HG03575 (cell line): ENCODE measurements around the gene PLA2G2C.

ENCODE experiments used
- ATAC-seq: cut with Tn5 transposase; IDR thresholded peaks from one replicate; pipeline ENCODE4 v1.9.1; 2021; ENCODE audit not compliant: unreplicated experiment, insufficient number of reproducible peaks, low FRiP score; ENCODE audit errors: extremely low read depth

The PLA2G2C gene

DNA sequence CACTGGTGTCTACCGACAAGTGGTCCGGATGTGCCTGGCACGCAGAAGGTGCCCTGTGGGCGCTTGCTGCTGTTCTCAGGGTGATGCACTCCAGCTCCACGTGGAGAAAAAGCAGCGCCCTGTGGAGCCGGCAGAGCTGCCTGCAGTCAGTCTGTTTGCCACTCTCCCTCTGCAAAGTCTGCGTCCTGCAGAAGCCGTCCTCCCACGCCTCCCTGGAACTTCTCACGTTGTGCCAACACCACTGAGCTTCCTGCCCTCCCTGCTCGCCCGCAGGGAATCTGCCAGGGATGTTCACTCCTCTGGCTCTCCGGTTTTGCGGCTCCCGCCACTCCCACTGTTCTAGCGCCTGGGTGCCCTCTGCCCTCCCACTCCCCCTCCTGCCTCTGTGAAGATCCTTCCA is 20.3 kb downstream of the PLA2G2C start:
- ATAC-seq, result no peak

DNA sequence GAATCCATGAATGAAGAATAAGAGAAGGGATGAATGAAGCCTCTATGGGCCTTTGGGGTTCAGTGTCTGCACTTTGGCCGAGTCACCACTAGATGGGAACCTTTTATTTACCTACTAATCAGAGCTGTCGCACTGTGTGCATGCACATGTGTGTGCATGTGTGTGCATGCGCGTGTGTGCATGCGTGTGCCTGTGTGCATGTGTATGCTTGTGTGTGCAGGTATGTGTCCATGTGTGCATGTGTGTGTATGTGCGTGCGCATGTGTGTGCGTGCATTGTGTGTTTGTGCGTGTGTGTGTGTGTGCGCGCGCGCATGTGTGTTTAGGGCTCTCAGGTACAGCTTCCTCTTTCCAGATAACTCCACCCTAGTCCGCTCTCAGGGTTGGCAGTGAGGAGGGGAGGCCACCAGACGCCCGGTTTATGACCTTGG is 20.8 kb downstream of the PLA2G2C start:
- ATAC-seq, result no peak

DNA sequence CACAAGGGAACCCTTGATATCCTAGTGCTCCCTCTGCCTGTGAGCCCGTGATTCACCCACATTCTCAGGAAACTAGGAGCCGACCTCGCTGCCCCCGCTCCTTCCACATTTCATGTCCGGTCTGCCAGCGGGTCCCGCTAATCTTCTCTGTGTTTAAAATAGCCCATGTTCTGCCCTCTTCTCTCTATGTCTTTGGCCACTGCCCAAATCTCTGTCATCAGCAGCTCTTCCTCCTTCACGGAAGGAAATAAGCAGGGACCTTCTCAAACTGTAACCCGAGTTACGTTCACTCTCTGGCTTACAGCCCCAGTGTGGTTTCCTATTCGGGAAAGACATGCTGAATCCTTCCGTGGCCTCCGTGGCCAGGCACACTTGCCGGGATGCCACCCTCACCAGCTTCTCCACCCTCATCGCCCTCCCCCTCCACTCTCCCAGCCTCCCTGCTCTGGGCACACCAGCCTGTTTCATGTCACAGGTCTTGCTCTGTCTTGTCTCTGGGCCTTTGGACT is 21.6 kb downstream of the PLA2G2C start:
- no peak for ATAC-seq

DNA sequence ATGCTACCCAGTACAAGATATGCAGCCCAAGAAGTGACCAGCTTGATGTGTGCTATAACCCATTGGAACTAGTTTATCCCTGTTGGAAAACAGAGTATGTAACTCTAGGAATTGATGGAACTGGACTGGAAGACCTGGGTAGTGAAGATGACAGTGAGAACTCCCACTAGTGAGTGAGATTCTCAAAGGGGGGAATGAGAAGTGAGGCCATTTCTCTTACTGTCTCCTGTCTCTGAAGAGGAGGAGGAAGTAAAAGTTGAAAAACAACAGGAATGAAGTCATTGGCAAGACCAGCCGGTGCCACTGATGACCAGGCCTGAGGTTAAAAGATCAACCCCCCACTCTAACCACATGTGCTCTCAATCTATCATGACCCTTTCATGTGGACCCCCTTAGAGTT is 26.3 kb downstream of the PLA2G2C start:
- ATAC-seq, result no peak

DNA sequence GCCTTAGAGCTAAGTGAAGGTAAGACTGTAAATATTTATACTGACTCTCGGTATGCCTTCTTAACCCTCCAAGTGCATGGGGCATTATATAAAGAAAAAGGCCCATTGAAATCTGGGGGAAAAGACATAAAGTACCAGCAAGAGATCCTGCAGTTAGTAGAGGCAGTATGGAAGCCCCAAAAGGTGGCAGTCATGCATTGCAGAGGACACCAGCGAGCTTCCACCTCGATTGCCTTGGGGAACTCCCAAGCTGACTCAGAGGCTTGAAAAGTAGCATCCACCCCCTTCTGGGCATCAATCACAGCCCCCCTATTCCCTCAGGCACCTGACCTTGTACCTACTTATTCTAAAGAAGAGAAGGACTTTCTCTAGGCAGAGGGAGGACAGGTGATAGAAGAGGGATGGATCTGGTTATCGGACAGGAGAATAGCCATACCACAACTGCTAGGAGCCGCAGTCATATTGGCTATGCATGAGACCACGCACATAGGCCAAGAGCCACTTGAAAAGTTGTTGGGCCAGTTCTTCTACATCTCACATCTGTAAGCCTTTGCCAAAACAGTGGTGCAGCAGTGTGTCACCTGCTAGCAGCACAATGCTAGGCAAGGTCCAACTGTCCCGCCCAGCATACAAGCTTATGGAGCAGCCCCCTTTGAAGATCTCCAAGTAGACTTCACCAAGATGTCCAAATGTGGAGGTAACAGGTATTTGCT is 27.8 kb downstream of the PLA2G2C start:
- no peak for ATAC-seq

DNA sequence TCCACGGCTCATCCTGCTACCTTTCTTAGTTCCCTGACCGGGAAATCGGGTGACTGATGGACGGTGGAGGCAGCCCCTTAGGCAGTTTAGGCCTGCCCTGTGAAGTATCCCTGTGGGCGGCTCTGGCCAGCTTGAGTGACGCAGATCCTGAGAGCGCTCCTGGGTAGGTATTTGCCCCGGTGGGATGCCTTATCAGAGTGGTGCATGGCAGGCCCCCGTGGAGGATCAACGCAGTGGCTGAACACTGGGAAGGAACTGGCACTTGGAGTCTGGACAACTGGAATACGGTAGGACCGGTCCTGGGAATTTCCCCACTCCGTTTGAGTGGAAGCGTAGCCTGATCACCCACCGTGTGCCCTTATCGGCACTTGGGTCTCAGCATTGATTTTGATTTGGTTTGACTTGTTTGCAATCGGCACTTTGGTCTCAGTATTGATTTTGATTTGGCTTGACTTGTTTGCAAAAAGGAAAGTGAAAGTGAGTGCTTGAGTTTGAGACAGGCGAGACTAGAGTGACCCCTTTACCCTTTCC is 32.0 kb downstream of the PLA2G2C start:
- no peak for ATAC-seq

DNA sequence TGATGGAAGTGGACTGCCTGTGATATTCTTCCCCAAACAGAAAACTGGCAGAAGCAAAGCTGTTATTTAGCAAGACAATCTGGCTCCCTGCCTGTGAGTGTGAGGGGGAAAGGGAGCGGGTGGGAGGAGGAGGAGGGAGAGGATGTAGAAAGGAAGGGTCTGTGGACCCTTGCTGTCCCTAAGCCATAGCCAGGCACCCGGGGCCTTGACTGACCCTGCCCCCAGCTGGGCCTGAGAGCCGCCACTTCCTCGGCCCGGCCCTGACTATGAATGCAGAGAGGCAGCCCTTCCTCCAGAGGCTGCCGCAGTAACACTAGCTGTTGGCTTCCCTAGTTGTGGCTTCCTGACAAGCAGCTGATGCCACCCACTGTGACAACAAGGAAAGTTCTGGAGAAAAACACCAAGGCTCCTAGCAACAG is 33.3 kb downstream of the PLA2G2C start:
- no peak for ATAC-seq

DNA sequence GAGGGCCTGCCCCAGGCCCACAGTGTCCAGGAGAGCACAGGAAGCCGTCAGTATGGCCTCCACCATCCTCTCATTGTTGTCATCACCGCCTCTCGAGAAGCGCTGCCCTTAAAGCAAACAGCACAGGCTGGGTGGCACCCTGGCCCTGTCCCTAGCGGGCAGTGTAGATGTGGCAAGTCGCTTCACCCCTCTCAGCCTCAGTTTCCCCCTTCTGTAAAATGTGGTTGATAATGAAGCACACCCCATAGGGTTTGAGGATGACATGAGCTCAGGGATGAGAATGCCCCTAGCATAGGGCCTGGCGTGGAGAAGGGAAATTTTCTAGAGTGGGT is 33.8 kb downstream of the PLA2G2C start:
- no peak for ATAC-seq

DNA sequence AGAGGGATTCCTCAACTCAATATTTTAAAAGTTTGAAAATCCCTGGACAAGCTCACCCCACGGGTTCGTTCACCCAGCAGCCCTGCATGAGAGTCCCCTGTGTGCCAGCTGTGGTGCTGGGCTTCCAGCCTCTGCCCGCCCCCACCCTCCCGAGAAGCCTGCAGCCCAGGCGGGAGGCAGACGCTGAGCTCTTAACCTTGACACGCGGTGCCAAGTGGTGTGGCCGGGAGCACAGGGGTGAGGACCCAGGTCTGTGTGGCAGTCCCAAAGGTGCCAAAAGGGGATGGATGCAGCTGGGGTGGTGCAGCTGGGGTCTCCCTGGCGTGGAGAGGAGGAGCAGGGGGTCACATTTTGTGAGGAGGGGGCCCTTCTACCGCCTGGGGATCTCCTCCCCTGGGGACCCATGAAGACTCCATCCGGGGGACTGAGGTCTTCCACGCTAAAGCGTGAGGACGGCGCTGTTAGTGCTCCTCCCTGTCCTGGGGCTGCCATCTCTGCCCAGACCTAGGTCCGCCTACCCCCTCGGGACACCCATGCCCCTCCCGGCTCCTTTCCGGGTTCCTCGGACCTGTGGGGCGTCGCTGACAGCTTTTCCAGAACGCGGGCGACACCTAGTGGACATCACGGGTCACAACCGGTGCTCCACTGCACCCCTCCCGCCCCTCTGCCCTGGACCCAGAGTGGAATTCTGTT is 34.3 kb downstream of the PLA2G2C start:
- no peak for ATAC-seq

DNA sequence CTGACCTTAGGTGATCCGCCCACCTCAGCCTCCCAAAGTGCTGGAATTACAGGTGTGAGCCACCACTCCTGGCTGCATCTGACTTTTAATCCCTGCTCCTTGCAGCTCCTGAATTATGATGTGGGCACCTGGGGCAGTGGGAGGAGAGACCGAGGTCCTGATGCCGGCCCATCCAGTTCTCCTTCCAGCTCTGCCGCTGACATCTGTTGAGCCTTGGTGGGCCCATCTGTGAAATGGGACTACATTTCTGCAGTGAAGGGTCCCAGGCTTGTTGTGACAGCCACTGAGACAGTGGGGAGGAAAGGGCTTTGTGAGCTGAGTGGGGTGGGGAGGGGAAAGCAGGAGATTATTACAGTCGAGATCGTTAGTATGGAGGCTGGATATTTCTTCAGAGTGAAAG is 35.3 kb downstream of the PLA2G2C start:
- ATAC-seq, result no peak

DNA sequence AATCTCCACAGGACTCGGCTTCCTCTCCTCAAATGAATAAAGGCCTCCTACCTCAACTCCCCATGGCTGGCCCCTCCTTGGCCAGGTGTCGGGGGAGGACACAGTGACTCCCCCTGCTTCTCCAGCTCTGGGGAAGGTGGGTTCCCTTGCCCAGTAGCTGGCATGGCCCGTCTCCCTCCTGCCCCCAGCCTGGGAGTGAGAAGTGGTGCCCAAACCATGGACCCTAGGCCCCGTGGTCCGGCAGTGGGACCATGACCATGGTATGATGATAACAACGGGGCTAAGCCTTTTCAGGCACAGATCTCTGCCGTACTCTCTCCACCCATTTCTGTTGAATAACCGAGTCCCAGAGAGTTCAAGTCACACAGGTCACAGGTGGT is 36.0 kb downstream of the PLA2G2C start:
- ATAC-seq, result no peak

DNA sequence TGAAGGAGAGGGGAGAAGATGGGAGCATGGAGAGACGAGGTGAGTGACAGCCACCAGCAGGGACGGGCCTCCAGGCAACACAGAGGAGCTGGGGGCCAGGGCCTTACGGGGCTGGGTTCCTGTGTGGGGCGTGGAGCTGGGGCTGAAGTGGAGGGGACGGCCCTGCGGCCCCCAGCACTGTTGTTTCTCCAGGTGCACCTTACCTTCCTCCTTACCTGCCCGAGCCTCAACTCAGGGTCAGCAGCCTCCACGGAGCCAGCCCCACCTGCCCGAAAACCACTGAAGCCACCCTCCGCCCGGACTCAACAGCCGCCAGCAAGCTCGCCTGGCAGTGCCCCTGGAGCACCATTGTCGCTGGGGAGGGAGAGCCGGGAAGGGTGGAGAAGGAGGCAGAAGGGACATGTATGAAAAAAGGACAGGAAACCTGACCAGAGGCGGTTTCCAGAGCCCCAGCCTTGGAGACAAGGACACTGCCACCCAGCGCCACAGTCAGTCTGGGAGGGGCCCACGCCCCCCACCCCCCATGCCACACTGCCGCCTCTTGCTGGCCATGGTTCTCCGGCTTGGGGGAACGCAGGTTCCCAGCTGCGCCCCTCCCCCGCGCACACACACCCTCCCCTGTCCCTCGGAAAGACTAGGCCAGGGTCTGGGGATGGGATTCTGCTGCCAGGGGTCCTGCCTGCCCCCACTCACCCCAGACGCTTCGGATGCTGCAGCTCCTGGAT is 36.6 kb downstream of the PLA2G2C start:
- no peak for ATAC-seq

DNA sequence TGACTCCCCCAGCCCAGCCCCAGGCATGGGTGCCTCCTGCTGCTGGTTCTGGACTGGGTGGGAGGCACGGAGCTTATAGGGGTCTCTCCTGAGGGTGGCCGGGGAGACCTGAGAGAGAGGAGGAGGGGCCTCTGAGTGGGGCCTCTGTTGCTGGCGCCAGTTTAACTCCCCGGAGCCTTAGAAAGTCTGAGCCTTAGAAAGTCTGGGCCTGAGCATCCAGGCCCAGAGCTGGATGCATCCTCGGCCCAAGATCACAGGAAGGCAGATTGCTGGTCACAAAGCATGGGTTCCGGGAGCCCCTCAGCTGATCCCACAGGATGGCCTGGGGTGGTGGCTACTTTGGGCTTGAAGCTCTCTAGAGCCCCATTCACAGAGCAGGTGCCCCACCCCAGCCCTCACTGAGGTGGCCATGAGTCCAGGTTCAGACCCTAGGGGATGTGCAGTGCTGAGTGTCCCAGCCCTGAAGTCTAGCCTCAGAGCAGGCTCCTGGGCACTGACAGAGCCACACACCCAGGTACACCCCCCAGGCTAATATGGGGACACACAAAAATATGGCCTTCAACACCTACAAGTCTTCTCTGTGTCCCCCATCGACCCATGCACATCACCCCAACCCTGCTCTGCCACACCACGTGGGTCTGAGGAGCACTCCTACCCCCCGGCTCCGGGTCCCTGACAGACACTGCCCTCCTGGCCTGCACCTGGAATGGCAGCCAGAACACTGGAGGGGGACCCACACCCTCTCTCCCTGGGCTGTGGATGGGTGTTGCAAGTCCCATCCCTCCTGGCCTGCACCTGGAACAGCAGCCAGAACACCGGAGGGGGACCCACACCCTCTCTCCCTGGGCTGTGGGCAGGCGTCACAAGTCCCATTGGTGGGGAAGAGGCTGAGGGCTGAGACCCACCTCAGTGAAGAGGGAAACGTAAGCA is 37.5 kb downstream of the PLA2G2C start:
- ATAC-seq, result no peak

DNA sequence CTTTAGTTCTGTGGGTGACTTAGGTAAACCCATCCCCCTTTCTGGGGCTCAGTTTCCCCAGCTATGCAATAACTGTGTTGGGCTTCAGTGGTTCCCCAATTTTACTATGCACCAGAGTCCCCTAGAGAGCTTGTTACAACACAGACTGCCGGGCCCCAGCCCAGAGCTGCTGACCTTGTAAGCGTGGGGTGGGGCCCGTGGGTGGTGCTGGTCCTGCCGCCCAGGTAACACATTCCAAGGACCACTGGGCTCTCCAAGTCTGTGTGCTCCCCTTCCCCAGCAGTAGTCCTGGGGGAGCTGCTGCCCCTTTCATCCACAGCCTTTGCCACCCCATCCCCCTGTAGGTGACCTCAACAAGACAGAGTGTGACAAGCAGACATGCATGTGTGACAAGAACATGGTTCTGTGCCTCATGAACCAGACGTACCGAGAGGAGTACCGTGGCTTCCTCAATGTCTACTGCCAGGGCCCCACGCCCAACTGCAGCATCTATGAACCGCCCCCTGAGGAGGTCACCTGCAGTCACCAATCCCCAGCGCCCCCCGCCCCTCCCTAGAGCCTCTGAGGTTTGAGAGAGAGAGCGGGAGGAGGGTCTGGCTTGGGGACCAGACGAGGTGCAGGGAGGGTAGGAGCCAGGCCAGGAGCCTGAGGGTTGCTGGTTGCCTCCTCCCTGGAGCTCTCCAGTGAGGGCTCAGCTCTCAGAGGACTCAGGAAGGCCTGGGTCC is 38.3 kb downstream of the PLA2G2C start:
- ATAC-seq, result no peak

DNA sequence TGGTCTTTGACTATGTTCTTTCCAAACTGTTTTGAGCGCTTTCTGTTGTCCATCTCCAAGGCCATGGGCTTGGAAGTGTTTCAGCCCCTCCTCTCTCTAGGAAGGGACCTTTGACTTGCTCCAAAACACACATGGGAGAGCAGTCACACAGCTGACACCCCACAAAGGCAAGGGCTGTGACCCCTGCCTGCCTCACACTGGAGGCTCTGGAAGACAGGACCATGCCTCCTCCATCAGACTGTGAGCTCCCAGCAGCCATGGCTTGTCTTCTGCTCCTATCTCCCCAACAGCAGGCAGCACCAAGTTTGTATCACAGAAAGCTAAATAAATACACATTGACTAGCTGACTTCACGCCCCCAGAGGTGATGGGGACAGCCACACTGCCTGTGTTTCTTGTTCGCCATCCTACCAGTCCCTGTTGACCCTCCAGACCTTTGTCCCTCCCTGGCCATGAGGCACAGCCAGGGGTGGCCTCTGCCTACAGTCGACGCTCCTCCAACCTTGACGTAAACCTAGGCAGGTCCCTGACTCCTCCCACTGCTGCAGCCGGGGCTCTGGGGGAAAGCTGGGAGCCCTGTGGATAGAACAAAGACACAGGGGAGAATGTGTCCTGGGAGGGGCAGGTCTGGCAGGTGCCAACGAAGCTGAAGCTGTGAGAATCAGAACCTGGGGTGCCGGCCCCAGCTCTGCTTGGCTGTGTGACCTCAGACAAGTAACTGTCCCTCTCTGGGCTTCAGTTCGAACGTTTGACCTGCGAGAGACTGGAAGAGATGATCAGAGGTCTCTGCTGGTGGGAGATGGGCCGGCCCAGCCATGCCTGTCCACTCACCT is 42.4 kb downstream of the PLA2G2C start:
- ATAC-seq, result no peak

DNA sequence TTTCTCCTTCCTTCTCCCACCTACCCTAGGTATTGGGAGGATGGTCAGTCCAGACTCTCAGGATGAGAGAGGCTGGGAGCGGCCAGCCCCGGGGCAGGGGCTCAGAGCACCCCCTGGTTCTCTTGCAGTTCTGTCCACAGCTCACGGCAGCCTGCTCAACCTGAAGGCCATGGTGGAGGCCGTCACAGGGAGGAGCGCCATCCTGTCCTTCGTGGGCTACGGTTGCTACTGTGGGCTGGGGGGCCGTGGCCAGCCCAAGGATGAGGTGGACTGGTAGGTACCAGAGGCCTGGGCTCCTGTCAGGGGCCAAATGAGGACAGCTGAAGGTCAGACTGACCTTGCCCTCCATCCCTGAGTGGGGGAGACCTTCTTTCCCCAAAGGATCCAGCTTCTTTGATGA is 43.0 kb downstream of the PLA2G2C start:
- ATAC-seq, result no peak

DNA sequence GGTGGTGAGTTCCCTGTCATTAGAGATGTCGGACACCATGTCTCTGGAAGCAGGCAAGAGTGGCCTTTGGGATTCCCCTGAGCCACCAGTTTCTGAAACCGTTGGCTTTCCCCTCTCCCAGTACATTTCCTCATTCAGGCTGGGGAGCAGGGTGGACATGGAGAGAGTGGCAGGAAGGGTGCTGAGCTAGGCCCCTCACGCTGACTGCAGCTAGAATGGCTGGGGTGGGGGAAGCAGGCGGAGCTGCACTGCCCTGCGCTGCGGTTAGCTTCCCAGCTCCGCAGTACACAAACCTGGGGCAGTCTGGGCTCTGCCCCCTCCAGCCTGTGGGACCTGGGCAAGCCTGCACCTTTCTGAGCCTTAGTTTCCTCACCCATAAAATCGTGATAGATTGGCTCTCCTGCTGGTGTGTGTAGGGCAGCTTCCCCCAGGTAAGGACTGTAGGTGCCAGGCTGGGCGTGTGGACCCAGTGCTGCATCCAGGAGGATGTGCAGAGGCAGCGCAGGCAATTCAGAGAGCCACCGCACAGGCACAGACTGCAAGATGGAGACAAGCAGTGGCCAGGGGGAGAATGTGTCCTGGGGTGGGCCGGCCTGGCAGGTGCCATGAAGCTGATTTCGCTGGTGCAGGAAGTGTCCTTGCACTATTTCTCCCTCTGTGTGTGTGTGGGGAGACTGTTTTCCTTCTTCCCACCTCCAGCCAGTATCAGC is 44.2 kb downstream of the PLA2G2C start:
- no peak for ATAC-seq
